Measurements from ENCODE around the gene RASAL2.

Gene RASAL2

GRCh38 chr1:178487070-178487615, 393.2 kb downstream of the RASAL2 start:
- FAIRE-seq (no peak), DNase-seq (ENCODE audit: insufficient read length, low spot score) (no peak)
- TF ChIP-seq SPI1 (IDR thresholded peaks at IDR 0.05; ENCODE audit: low read depth, low read length) = no peak
- no peak for TF ChIP-seq POLR2AphosphoS5 (IDR thresholded peaks at IDR 0.05; ENCODE audit: low read depth, low read length)
- no peak for TF ChIP-seq TAF1 (IDR thresholded peaks at IDR 0.05; ENCODE audit: low read depth, low read length)
- no peak for TF ChIP-seq PAX5 (IDR thresholded peaks at IDR 0.05; ENCODE audit: insufficient read depth, low read length, severe bottlenecking)
- TF ChIP-seq POLR2A (IDR thresholded peaks at IDR 0.05; ENCODE audit: low read depth, low read length) = no peak
- TF ChIP-seq POU2F2 (IDR thresholded peaks at IDR 0.05; ENCODE audit: low read depth, low read length) = no peak

GRCh38 chr1:178488393-178488792, 394.5 kb downstream of the RASAL2 start:
- FAIRE-seq (no peak), DNase-seq (ENCODE audit: insufficient read length, low spot score) (no peak)
- TF ChIP-seq POLR2A (IDR thresholded peaks at IDR 0.05; ENCODE audit: low read depth, low read length) = no peak
- TF ChIP-seq PAX5 (IDR thresholded peaks at IDR 0.05; ENCODE audit: insufficient read depth, low read length, severe bottlenecking) = no peak
- TF ChIP-seq POLR2AphosphoS5 (IDR thresholded peaks at IDR 0.05; ENCODE audit: low read depth, low read length) = no peak
- no peak for TF ChIP-seq SPI1 (IDR thresholded peaks at IDR 0.05; ENCODE audit: low read depth, low read length)
- TF ChIP-seq POU2F2 (IDR thresholded peaks at IDR 0.05; ENCODE audit: low read depth, low read length) = no peak
- TF ChIP-seq TAF1 (IDR thresholded peaks at IDR 0.05; ENCODE audit: low read depth, low read length) = no peak

GRCh38 chr1:178489399-178489798, 395.5 kb downstream of the RASAL2 start:
- no peak for FAIRE-seq
- no peak for TF ChIP-seq POU2F2 (IDR thresholded peaks at IDR 0.05; ENCODE audit: low read depth, low read length)
- no peak for TF ChIP-seq POLR2AphosphoS5 (IDR thresholded peaks at IDR 0.05; ENCODE audit: low read depth, low read length)
- TF ChIP-seq SPI1 (IDR thresholded peaks at IDR 0.05; ENCODE audit: low read depth, low read length) = no peak
- DNase-seq (ENCODE audit: insufficient read length, low spot score) = no peak

- TF ChIP-seq SPI1 (IDR thresholded peaks at IDR 0.05; ENCODE audit: low read depth, low read length) (no peak), POU2F2 (IDR thresholded peaks at IDR 0.05; ENCODE audit: low read depth, low read length) (no peak), TAF1 (IDR thresholded peaks at IDR 0.05; ENCODE audit: low read depth, low read length) (no peak), POLR2AphosphoS5 (IDR thresholded peaks at IDR 0.05; ENCODE audit: low read depth, low read length) (no peak), POLR2A (IDR thresholded peaks at IDR 0.05; ENCODE audit: low read depth, low read length) (no peak)
- DNase-seq (ENCODE audit: insufficient read length, low spot score) = no peak
- no peak for FAIRE-seq
Observed at GRCh38 chr1:178490136-178490535, 396.2 kb downstream of the RASAL2 start.

GRCh38 chr1:178490967-178491366, 397.1 kb downstream of the RASAL2 start:
- TF ChIP-seq POLR2A (IDR thresholded peaks at IDR 0.05; ENCODE audit: low read depth, low read length) (no peak), PAX5 (IDR thresholded peaks at IDR 0.05; ENCODE audit: insufficient read depth, low read length, severe bottlenecking) (no peak), SPI1 (IDR thresholded peaks at IDR 0.05; ENCODE audit: low read depth, low read length) (no peak), POU2F2 (IDR thresholded peaks at IDR 0.05; ENCODE audit: low read depth, low read length) (no peak), POLR2AphosphoS5 (IDR thresholded peaks at IDR 0.05; ENCODE audit: low read depth, low read length) (no peak), TAF1 (IDR thresholded peaks at IDR 0.05; ENCODE audit: low read depth, low read length) (no peak)
- FAIRE-seq = no peak
- no peak for DNase-seq (ENCODE audit: insufficient read length, low spot score)

GRCh38 chr1:178491721-178492120, 397.8 kb downstream of the RASAL2 start:
- FAIRE-seq = no peak

GRCh38 chr1:178492341-178492740, 398.4 kb downstream of the RASAL2 start:
- TF ChIP-seq PAX5 (IDR thresholded peaks at IDR 0.05; ENCODE audit: insufficient read depth, low read length, severe bottlenecking) (no peak), POLR2A (IDR thresholded peaks at IDR 0.05; ENCODE audit: low read depth, low read length) (no peak), SPI1 (IDR thresholded peaks at IDR 0.05; ENCODE audit: low read depth, low read length) (no peak), TAF1 (IDR thresholded peaks at IDR 0.05; ENCODE audit: low read depth, low read length) (no peak), POLR2AphosphoS5 (IDR thresholded peaks at IDR 0.05; ENCODE audit: low read depth, low read length) (no peak), POU2F2 (IDR thresholded peaks at IDR 0.05; ENCODE audit: low read depth, low read length) (no peak)
- DNase-seq (ENCODE audit: insufficient read length, low spot score) = no peak
- no peak for FAIRE-seq

More at GRCh38 chr1:178491721-178492120, 397.8 kb downstream of the RASAL2 start:
- no peak for DNase-seq (ENCODE audit: insufficient read length, low spot score)
- TF ChIP-seq SPI1 (IDR thresholded peaks at IDR 0.05; ENCODE audit: low read depth, low read length) = no peak
- TF ChIP-seq PAX5 (IDR thresholded peaks at IDR 0.05; ENCODE audit: insufficient read depth, low read length, severe bottlenecking) = no peak
- TF ChIP-seq POLR2A (IDR thresholded peaks at IDR 0.05; ENCODE audit: low read depth, low read length) = no peak

GRCh38 chr1:178493301-178493741, 399.4 kb downstream of the RASAL2 start:
- DNase-seq (ENCODE audit: insufficient read length, low spot score) = no peak
- FAIRE-seq = no peak
- no peak for TF ChIP-seq SPI1 (IDR thresholded peaks at IDR 0.05; ENCODE audit: low read depth, low read length)
- TF ChIP-seq PAX5 (IDR thresholded peaks at IDR 0.05; ENCODE audit: insufficient read depth, low read length, severe bottlenecking) = no peak
- TF ChIP-seq POU2F2 (IDR thresholded peaks at IDR 0.05; ENCODE audit: low read depth, low read length) = no peak
- TF ChIP-seq TAF1 (IDR thresholded peaks at IDR 0.05; ENCODE audit: low read depth, low read length) = no peak
- no peak for TF ChIP-seq POLR2AphosphoS5 (IDR thresholded peaks at IDR 0.05; ENCODE audit: low read depth, low read length)
- TF ChIP-seq POLR2A (IDR thresholded peaks at IDR 0.05; ENCODE audit: low read depth, low read length) = no peak

GRCh38 chr1:178494569-178494971, 400.7 kb downstream of the RASAL2 start:
- FAIRE-seq = no peak
- no peak for DNase-seq (ENCODE audit: insufficient read length, low spot score)
- no peak for TF ChIP-seq PAX5 (IDR thresholded peaks at IDR 0.05; ENCODE audit: insufficient read depth, low read length, severe bottlenecking)
- no peak for TF ChIP-seq SPI1 (IDR thresholded peaks at IDR 0.05; ENCODE audit: low read depth, low read length)
- no peak for TF ChIP-seq TAF1 (IDR thresholded peaks at IDR 0.05; ENCODE audit: low read depth, low read length)
- TF ChIP-seq POLR2A (IDR thresholded peaks at IDR 0.05; ENCODE audit: low read depth, low read length) = no peak

GRCh38 chr1:178495158-178495557, 401.3 kb downstream of the RASAL2 start:
- no peak for FAIRE-seq
- TF ChIP-seq POLR2A (IDR thresholded peaks at IDR 0.05; ENCODE audit: low read depth, low read length) = no peak
- TF ChIP-seq TAF1 (IDR thresholded peaks at IDR 0.05; ENCODE audit: low read depth, low read length) = no peak
- no peak for TF ChIP-seq POLR2AphosphoS5 (IDR thresholded peaks at IDR 0.05; ENCODE audit: low read depth, low read length)
- no peak for TF ChIP-seq SPI1 (IDR thresholded peaks at IDR 0.05; ENCODE audit: low read depth, low read length)
- no peak for TF ChIP-seq POU2F2 (IDR thresholded peaks at IDR 0.05; ENCODE audit: low read depth, low read length)
- no peak for TF ChIP-seq PAX5 (IDR thresholded peaks at IDR 0.05; ENCODE audit: insufficient read depth, low read length, severe bottlenecking)
- DNase-seq (ENCODE audit: insufficient read length, low spot score) = no peak

Measured in GM12891 (cell line).